Keratinocyte (primary cell): ENCODE measurements around the gene HSDL1. TPM values are rescaled to one million over a fixed set of nuclear protein-coding genes. Genes with fewer than 3 reads are reported as not detected.

Source experiments
- DNase-seq: peaks from one replicate; pipeline ENCODE4 v3.0.0-alpha.2; 2011; ENCODE audit warnings: low read depth, missing footprints, low spot score
- FAIRE-seq: peaks from 2 replicates; lab custom pipeline; 2011; peaks lifted over from hg19 to GRCh38; lab: Jason Lieb, UNC
- H2AFZ ChIP-seq: 2 replicates; pipeline ENCODE4 v1.6.0; 2012; ENCODE audit warnings: low read length, control low read depth, inconsistent platforms; ENCODE audit not compliant: control insufficient read depth
- H3K27ac ChIP-seq: 2 replicates; pipeline ENCODE4 v1.5.1; 2011; ENCODE audit warnings: low read length; ENCODE audit not compliant: control insufficient read depth, insufficient read depth
- H3K27me3 ChIP-seq: 3 replicates; pipeline ENCODE4 v1.6.0; 2011; ENCODE audit warnings: low read length; ENCODE audit not compliant: control insufficient read depth, insufficient read depth; ENCODE audit errors: extremely low read depth
- H3K36me3 ChIP-seq, 2 experiments: 2 replicates in 1 of 2; 3 replicates in 1 of 2; pipeline ENCODE4 v1.5.1; 2011; ENCODE audit warnings: low read length in 2 of 2, mild to moderate bottlenecking in 1 of 2; ENCODE audit not compliant: control insufficient read depth in 2 of 2, insufficient read depth in 2 of 2; ENCODE audit errors: extremely low read depth in 1 of 2
- H3K4me1 ChIP-seq: 3 replicates; pipeline ENCODE4 v1.5.1; 2011; ENCODE audit warnings: low read length; ENCODE audit not compliant: control insufficient read depth, insufficient read depth; ENCODE audit errors: extremely low read depth
- H3K4me2 ChIP-seq: 3 replicates; pipeline ENCODE4 v1.6.0; 2011; ENCODE audit warnings: low read depth, low read length; ENCODE audit not compliant: control insufficient read depth, insufficient read depth; ENCODE audit errors: extremely low read depth
- H3K4me3 ChIP-seq, 3 experiments: fragments of 200-600 bp in 1 of 3; sonication (generic) in 1 of 3; 2 replicates in 2 of 3; 3 replicates in 1 of 3; pipeline ENCODE4 v1.5.1; 2011 to 2016; ENCODE audit warnings: low read length in 3 of 3, mild to moderate bottlenecking in 3 of 3, control low read depth in 2 of 3, inconsistent platforms in 1 of 3, low read depth in 1 of 3, mixed read lengths in 1 of 3, mixed run types in 1 of 3, moderate library complexity in 1 of 3; ENCODE audit not compliant: control insufficient read depth in 2 of 3, insufficient read depth in 2 of 3; ENCODE audit errors: extremely low read depth in 1 of 3
- H3K79me2 ChIP-seq: 2 replicates; pipeline ENCODE4 v1.6.0; 2012; ENCODE audit warnings: low read length; ENCODE audit not compliant: control insufficient read depth, insufficient read depth
- H3K9ac ChIP-seq: 3 replicates; pipeline ENCODE4 v1.6.0; 2011; ENCODE audit warnings: low read length; ENCODE audit not compliant: control insufficient read depth, insufficient read depth; ENCODE audit errors: extremely low read depth
- H3K9me1 ChIP-seq: 3 replicates; pipeline ENCODE4 v1.6.0; 2011; ENCODE audit warnings: low read length; ENCODE audit not compliant: control insufficient read depth, insufficient read depth; ENCODE audit errors: extremely low read depth
- H3K9me3 ChIP-seq: 2 replicates; pipeline ENCODE4 v1.5.1; 2012; ENCODE audit warnings: low read depth, low read length; ENCODE audit not compliant: control insufficient read depth
- H4K20me1 ChIP-seq: 3 replicates; pipeline ENCODE4 v1.6.0; 2011; ENCODE audit warnings: low read length; ENCODE audit not compliant: control insufficient read depth, insufficient read depth; ENCODE audit errors: extremely low read depth
- CTCF ChIP-seq, 3 experiments: IDR thresholded peaks in 1 of 3; conservative IDR thresholded peaks in 1 of 3; optimal IDR thresholded peaks in 1 of 3; 2 replicates in 2 of 3; 3 replicates in 1 of 3; pipeline versions ENCODE3 to v1.5.1; 2011; ENCODE audit warnings: low read length in 3 of 3, mild to moderate bottlenecking in 3 of 3, moderate library complexity in 2 of 3, control low read depth in 1 of 3, inconsistent platforms in 1 of 3; ENCODE audit not compliant: insufficient read depth in 2 of 3; ENCODE audit errors: extremely low read depth in 1 of 3
- EZH2 ChIP-seq: IDR thresholded peaks from one replicate; pipeline ENCODE4 v1.6.1; 2012; ENCODE audit warnings: inconsistent platforms, mild to moderate bottlenecking, low read length, moderate library complexity
- dilution Hi-C: fragments of 300-500 bp; cut with MboI; formaldehyde crosslinking; loops from one replicate; pipeline ENCODE4 v1.7.0; 2020; ENCODE audit warnings: low sequenced_read_pairs; ENCODE audit not compliant: extremely low pct_ligation_motif_present
- polyA plus RNA-seq, 5 experiments: library from polyadenylated mRNA; depleted of rRNA in 3 of 5; stranded (reverse) in 3 of 5; stranded (forward) in 1 of 5; unstranded in 1 of 5; fragments of >200 nt; gene quantifications; 1 replicate in 1 of 5; 2 replicates in 3 of 5; 3 replicates in 1 of 5; pipeline versions ENCODE4 v1.2.1 to v1.2.3, GENCODE V29; 2011 to 2012; ENCODE audit warnings: missing spikeins in 2 of 5, low read depth in 1 of 5, low replicate concordance in 1 of 5

Gene HSDL1
- polyA plus RNA-seq, 1 donor (not counting 4 experiments of a cell fraction or from before 2014, with no cell fraction given) = 18.1 TPM

GRCh38 chr16:84117494-84117843 is 27.5 kb downstream of the HSDL1 start:
- Histone ChIP-seq H3K36me3 (no peaks in the 10 kb centered on the region), H3K4me1 (peaks cover 24% of the 10 kb centered on the region), H3K9me3 (no peaks in the 10 kb centered on the region), H3K9me1 (no peaks in the 10 kb centered on the region), H3K27me3 (no peaks in the 10 kb centered on the region), H3K4me3 (peak overlapping the region; percentile 63 to 93 (median 87)), H2AFZ (peak overlapping the region; percentile 90), H4K20me1 (no peaks in the 10 kb centered on the region), H3K9ac (peak overlapping the region; percentile 95), H3K27ac (peak overlapping the region; percentile 88), H3K79me2 (peaks cover 36% of the 10 kb centered on the region), H3K4me2 (peak overlapping the region; percentile 84)
- dilution Hi-C loops = no loop called here
- TF ChIP-seq EZH2 (no peak), CTCF (optimal IDR thresholded peaks at IDR 0.05 in 1 of 3, IDR thresholded peaks at IDR 0.05 in 1 of 3, conservative IDR thresholded peaks at IDR 0.05 in 1 of 3; ENCODE audit: extremely low read depth in 1 of 3, insufficient read depth in 2 of 3, low read length in 3 of 3) (no peak)
- DNase-seq = no peak
- no peak for FAIRE-seq

- FAIRE-seq = no peak
- dilution Hi-C loops = no loop called here
- H3K4me3 ChIP-seq = peak within 1 kb of the TSS; percentile 63 to 93 (median 87)
- peak within 1 kb of the TSS; percentile 95 for H3K9ac ChIP-seq
- H3K9me1 ChIP-seq = no peaks in the 10 kb centered on the region
- no peak for TF ChIP-seq CTCF (optimal IDR thresholded peaks at IDR 0.05 in 1 of 3, IDR thresholded peaks at IDR 0.05 in 1 of 3, conservative IDR thresholded peaks at IDR 0.05 in 1 of 3; ENCODE audit: extremely low read depth in 1 of 3, insufficient read depth in 2 of 3, low read length in 3 of 3)
- TF ChIP-seq EZH2 = no peak
- H3K36me3 ChIP-seq = no peaks in the 10 kb centered on the region
- H3K9me3 ChIP-seq = no peaks in the 10 kb centered on the region
- H3K4me1 ChIP-seq = peaks cover 24% of the 10 kb centered on the region
- peak within 1 kb of the TSS; percentile 94 for H3K4me2 ChIP-seq
- peaks cover 41% of the 10 kb centered on the region for H3K79me2 ChIP-seq
- no peaks in the 10 kb centered on the region for H3K27me3 ChIP-seq
- H2AFZ ChIP-seq = peak within 1 kb of the TSS; percentile 90
- H4K20me1 ChIP-seq = no peaks in the 10 kb centered on the region
- H3K27ac ChIP-seq = peak within 1 kb of the TSS; percentile 88
- peak; percentile 80 for DNase-seq
These were observed 28.1 kb downstream of the HSDL1 start, which contains the start of gene MBTPS1 for GRCh38 chr16:84116720-84117493. MBTPS1 (minus strand) TSS chr16:84116942; CDS start chr16:84101783, 15,159 bp downstream.
